KMS-11 (cell line): Measurements from ENCODE around the gene NTN4.

Experiments used
- H2AFZ ChIP-seq: fragments of 200-600 bp; sonication (generic); 2 replicates; pipeline ENCODE4 v1.6.1; 2016; ENCODE audit warnings: antibody characterized with exemption, mixed run types, low read depth
- H3K27ac ChIP-seq: fragments of 200-600 bp; sonication (generic); 2 replicates; pipeline ENCODE4 v1.6.1; 2016; ENCODE audit warnings: mild to moderate bottlenecking, mixed run types
- H3K27me3 ChIP-seq: fragments of 200-600 bp; sonication (generic); 2 replicates; pipeline ENCODE4 v1.6.1; 2017; ENCODE audit warnings: mild to moderate bottlenecking, low read depth, mixed run types, moderate library complexity; ENCODE audit not compliant: insufficient read depth
- H3K36me3 ChIP-seq: fragments of 200-600 bp; sonication (generic); 2 replicates; pipeline ENCODE4 v1.6.1; 2017; ENCODE audit warnings: mild to moderate bottlenecking, mixed run types; ENCODE audit not compliant: insufficient read depth
- H3K4me1 ChIP-seq: fragments of 200-600 bp; sonication (generic); 2 replicates; pipeline ENCODE4 v1.6.1; 2016; ENCODE audit warnings: mild to moderate bottlenecking, low read depth, mixed run types; ENCODE audit not compliant: poor library complexity, severe bottlenecking
- H3K4me2 ChIP-seq: fragments of 200-600 bp; sonication (generic); 2 replicates; pipeline ENCODE4 v1.7.0; 2016; ENCODE audit warnings: mild to moderate bottlenecking, mixed run types
- H3K4me3 ChIP-seq: fragments of 200-600 bp; sonication (generic); IDR thresholded peaks from 2 replicates; pipeline ENCODE4 v1.6.1; 2017; ENCODE audit warnings: low read depth, low read length, mixed read lengths; ENCODE audit not compliant: insufficient read depth
- H3K79me2 ChIP-seq: fragments of 200-600 bp; sonication (generic); 2 replicates; pipeline ENCODE4 v1.6.1; 2016; ENCODE audit warnings: low read depth, mixed run types; ENCODE audit not compliant: insufficient read depth
- H3K9ac ChIP-seq: fragments of 200-600 bp; sonication (generic); 2 replicates; pipeline ENCODE4 v1.6.1; 2016; ENCODE audit warnings: mild to moderate bottlenecking, mixed run types
- H4K20me1 ChIP-seq: fragments of 200-600 bp; sonication (generic); 2 replicates; pipeline ENCODE4 v1.6.1; 2016; ENCODE audit warnings: mild to moderate bottlenecking, mixed run types; ENCODE audit not compliant: insufficient read depth
- CTCF ChIP-seq: fragments of 200-600 bp; sonication (generic); conservative IDR thresholded peaks from 2 replicates; pipeline ENCODE4 v1.6.1; 2017; ENCODE audit warnings: low read depth, mild to moderate bottlenecking, antibody characterized with exemption, low read length, moderate library complexity, mixed read lengths

The NTN4 gene

GRCh38 chr12:95808146-95808545, 17.6 kb upstream of the NTN4 start:
- H3K4me3 ChIP-seq = no peak overlapping the region
- no peaks in the 10 kb centered on the region for H3K27me3 ChIP-seq
- H3K4me1 ChIP-seq = no peaks in the 10 kb centered on the region
- no peaks in the 10 kb centered on the region for H4K20me1 ChIP-seq
- no peak overlapping the region for H3K27ac ChIP-seq
- H3K79me2 ChIP-seq = no peaks in the 10 kb centered on the region
- no peak overlapping the region for H3K9ac ChIP-seq
- H3K4me2 ChIP-seq = no peak overlapping the region
- no peaks in the 10 kb centered on the region for H3K36me3 ChIP-seq
- H2AFZ ChIP-seq = no peak overlapping the region
- TF ChIP-seq CTCF = no peak

- H3K9ac ChIP-seq = no peak overlapping the region
- H3K27me3 ChIP-seq = no peaks in the 10 kb centered on the region
- H3K4me3 ChIP-seq = no peak overlapping the region
- H4K20me1 ChIP-seq = no peaks in the 10 kb centered on the region
- H3K4me2 ChIP-seq = no peak overlapping the region
- H3K4me1 ChIP-seq = no peaks in the 10 kb centered on the region
- TF ChIP-seq CTCF = no peak
- no peaks in the 10 kb centered on the region for H3K36me3 ChIP-seq
- H3K79me2 ChIP-seq = no peaks in the 10 kb centered on the region
- no peak overlapping the region for H3K27ac ChIP-seq
- H2AFZ ChIP-seq = no peak overlapping the region
Measured at GRCh38 chr12:95805864-95806671, 15.5 kb upstream of the NTN4 start.

- H3K79me2 ChIP-seq = no peaks in the 10 kb centered on the region
- no peak overlapping the region for H3K9ac ChIP-seq
- no peak overlapping the region for H3K4me3 ChIP-seq
- no peaks in the 10 kb centered on the region for H4K20me1 ChIP-seq
- H3K36me3 ChIP-seq = no peaks in the 10 kb centered on the region
- no peak overlapping the region for H2AFZ ChIP-seq
- no peaks in the 10 kb centered on the region for H3K27me3 ChIP-seq
- no peak overlapping the region for H3K4me2 ChIP-seq
- H3K27ac ChIP-seq = no peak overlapping the region
- no peaks in the 10 kb centered on the region for H3K4me1 ChIP-seq
- no peak for TF ChIP-seq CTCF
Measured at GRCh38 chr12:95804291-95804690, 13.7 kb upstream of the NTN4 start.

- no peaks in the 10 kb centered on the region for H3K27me3 ChIP-seq
- no peak for TF ChIP-seq CTCF
- no peak overlapping the region for H3K4me2 ChIP-seq
Measured at GRCh38 chr12:95803817-95804216, 13.3 kb upstream of the NTN4 start.

More at GRCh38 chr12:95803817-95804216, 13.3 kb upstream of the NTN4 start:
- Histone ChIP-seq H3K4me1 (no peaks in the 10 kb centered on the region), H3K4me3 (no peak overlapping the region), H4K20me1 (no peaks in the 10 kb centered on the region), H2AFZ (no peak overlapping the region), H3K27ac (no peak overlapping the region), H3K36me3 (no peaks in the 10 kb centered on the region), H3K79me2 (no peaks in the 10 kb centered on the region), H3K9ac (no peak overlapping the region)
